Skeletal muscle tissue (tissue), 4 donors: Measurements from ENCODE around the gene PLA2G2E. TPM values are rescaled to one million over a fixed set of nuclear protein-coding genes. Genes with fewer than 3 reads are reported as not detected.

Experiments
- H3K27ac ChIP-seq: one replicate; pipeline ENCODE4 v1.7.0; 2013; ENCODE audit warnings: mild to moderate bottlenecking, low read depth, low read length, inconsistent platforms
- H3K27me3 ChIP-seq, 3 donors: one replicate each; pipeline ENCODE4 v1.7.0; 2013; ENCODE audit warnings: low read length in 3 of 3; ENCODE audit not compliant: control insufficient read depth in 3 of 3, insufficient read depth in 3 of 3
- H3K36me3 ChIP-seq, 3 donors: one replicate each; pipeline ENCODE4 v1.7.0; 2013; ENCODE audit warnings: low read length in 3 of 3; ENCODE audit not compliant: control insufficient read depth in 3 of 3, insufficient read depth in 3 of 3
- H3K4me1 ChIP-seq, 3 donors: one replicate each; pipeline ENCODE4 v1.7.0; 2013; ENCODE audit warnings: low read length in 3 of 3, mild to moderate bottlenecking in 3 of 3; ENCODE audit not compliant: control insufficient read depth in 3 of 3, insufficient read depth in 3 of 3
- H3K4me3 ChIP-seq, 3 donors: one replicate each; pipeline ENCODE4 v1.7.0; 2013; ENCODE audit warnings: low read length in 3 of 3
- H3K9ac ChIP-seq, 3 donors: one replicate each; pipeline ENCODE4 v1.7.0; 2013; ENCODE audit warnings: low read length in 3 of 3, mild to moderate bottlenecking in 3 of 3, moderate library complexity in 2 of 3, low read depth in 1 of 3
- H3K9me3 ChIP-seq, 3 donors: one replicate each; pipeline ENCODE4 v1.7.0; 2013; ENCODE audit warnings: low read length in 3 of 3; ENCODE audit not compliant: control insufficient read depth in 3 of 3
- total RNA-seq: library from RNA; depleted of rRNA; stranded (reverse); fragments of >200 nt; gene quantifications from one replicate; pipeline ENCODE4 v1.2.3, GENCODE V29; 2014
- donor health status: Osteomylitis.

PLA2G2E gene
- total RNA-seq: not detected

GRCh38 chr1:19923137-19923952, at the start of gene PLA2G2E:
TSS of gene PLA2G2E (minus strand) at chr1:19923617. CDS start at chr1:19923559, 58 bp downstream.
- Histone ChIP-seq H3K9ac (no peak within 1 kb of the TSS), H3K36me3 (no peaks in the 10 kb centered on the region), H3K9me3 (no peaks in the 10 kb centered on the region), H3K4me3 (no peak within 1 kb of the TSS), H3K4me1 (peaks cover 0 to 2% (median 0%) of the 10 kb centered on the region in 3 donors), H3K27me3 (peaks cover 0 to 25% (median 10%) of the 10 kb centered on the region in 3 donors), H3K27ac (no peak within 1 kb of the TSS)

- Histone ChIP-seq H3K4me1 (peaks cover 0 to 3% (median 0%) of the 10 kb centered on the region in 3 donors), H3K9me3 (no peaks in the 10 kb centered on the region), H3K27ac (no peak overlapping the region), H3K4me3 (no peak overlapping the region), H3K27me3 (peaks cover 4 to 18% (median 10%) of the 10 kb centered on the region in 3 donors), H3K9ac (no peak overlapping the region), H3K36me3 (no peaks in the 10 kb centered on the region)
Measured at GRCh38 chr1:19971664-19972063, 48.2 kb upstream of the PLA2G2E start.

- peaks cover 0 to 3% (median 0%) of the 10 kb centered on the region in 3 donors for H3K4me1 ChIP-seq
- no peaks in the 10 kb centered on the region for H3K9me3 ChIP-seq
- no peak overlapping the region for H3K27ac ChIP-seq
- peaks cover 0 to 12% (median 10%) of the 10 kb centered on the region in 3 donors for H3K27me3 ChIP-seq
- H3K4me3 ChIP-seq: no peak overlapping the region
- no peak overlapping the region for H3K9ac ChIP-seq
- no peaks in the 10 kb centered on the region for H3K36me3 ChIP-seq
Measured at GRCh38 chr1:19969898-19970660, 46.7 kb upstream of the PLA2G2E start.

GRCh38 chr1:19967808-19968207, 44.4 kb upstream of the PLA2G2E start:
- Histone ChIP-seq H3K4me1 (peaks cover 0 to 3% (median 0%) of the 10 kb centered on the region in 3 donors), H3K36me3 (no peaks in the 10 kb centered on the region), H3K27ac (peak overlapping the region; percentile 65), H3K9me3 (no peaks in the 10 kb centered on the region), H3K9ac (no peak overlapping the region), H3K27me3 (peaks cover 4 to 16% (median 16%) of the 10 kb centered on the region in 3 donors), H3K4me3 (no peak overlapping the region)

- Histone ChIP-seq H3K27ac (no peak overlapping the region), H3K9ac (no peak overlapping the region), H3K4me1 (peaks cover 0 to 3% (median 0%) of the 10 kb centered on the region in 3 donors), H3K9me3 (no peaks in the 10 kb centered on the region), H3K4me3 (no peak overlapping the region), H3K36me3 (no peaks in the 10 kb centered on the region), H3K27me3 (peaks cover 17 to 23% (median 18%) of the 10 kb centered on the region in 3 donors)
Measured at GRCh38 chr1:19964542-19964941, 41.1 kb upstream of the PLA2G2E start.

- Histone ChIP-seq H3K27ac (no peak overlapping the region), H3K9ac (no peak overlapping the region), H3K36me3 (no peaks in the 10 kb centered on the region), H3K9me3 (no peaks in the 10 kb centered on the region), H3K4me3 (no peak overlapping the region), H3K27me3 (peaks cover 17 to 27% (median 18%) of the 10 kb centered on the region in 3 donors), H3K4me1 (peaks cover 0 to 3% (median 0%) of the 10 kb centered on the region in 3 donors)
Measured at GRCh38 chr1:19963636-19964035, 40.2 kb upstream of the PLA2G2E start.

- no peaks in the 10 kb centered on the region for H3K36me3 ChIP-seq
- no peaks in the 10 kb centered on the region for H3K9me3 ChIP-seq
- H3K4me3 ChIP-seq: no peak overlapping the region
- H3K27ac ChIP-seq: no peak overlapping the region
- H3K9ac ChIP-seq: no peak overlapping the region
- H3K27me3 ChIP-seq: peaks cover 11 to 31% (median 22%) of the 10 kb centered on the region in 3 donors
- H3K4me1 ChIP-seq: no peaks in the 10 kb centered on the region
Measured at GRCh38 chr1:19960591-19960990, 37.2 kb upstream of the PLA2G2E start.

- H3K27ac ChIP-seq: no peak overlapping the region
- H3K36me3 ChIP-seq: no peaks in the 10 kb centered on the region
- H3K27me3 ChIP-seq: peaks cover 9 to 37% (median 35%) of the 10 kb centered on the region in 3 donors
- H3K4me1 ChIP-seq: no peaks in the 10 kb centered on the region
- H3K9me3 ChIP-seq: no peaks in the 10 kb centered on the region
- no peak overlapping the region for H3K9ac ChIP-seq
- no peak overlapping the region for H3K4me3 ChIP-seq
Measured at GRCh38 chr1:19957779-19958178, 34.4 kb upstream of the PLA2G2E start.

GRCh38 chr1:19955534-19956170, 32.2 kb upstream of the PLA2G2E start:
- no peak overlapping the region for H3K9ac ChIP-seq
- no peaks in the 10 kb centered on the region for H3K9me3 ChIP-seq
- H3K36me3 ChIP-seq: no peaks in the 10 kb centered on the region
- no peak overlapping the region for H3K4me3 ChIP-seq
- H3K27me3 ChIP-seq: peaks cover 9 to 28% (median 21%) of the 10 kb centered on the region in 3 donors
- H3K4me1 ChIP-seq: no peaks in the 10 kb centered on the region
- H3K27ac ChIP-seq: no peak overlapping the region
